ENCODE results near the gene RAB36. TPM values are rescaled to one million over a fixed set of nuclear protein-coding genes. Genes with fewer than 3 reads are reported as not detected.
"Not testable (repeated sequence)": the region's sequence is repeated elsewhere in the genome, so short reads cannot be mapped to it uniquely, and the experiment has no call there.

RAB36 gene
- total RNA-seq, 1 donor from 2014 or later: 9.6 TPM

DNA sequence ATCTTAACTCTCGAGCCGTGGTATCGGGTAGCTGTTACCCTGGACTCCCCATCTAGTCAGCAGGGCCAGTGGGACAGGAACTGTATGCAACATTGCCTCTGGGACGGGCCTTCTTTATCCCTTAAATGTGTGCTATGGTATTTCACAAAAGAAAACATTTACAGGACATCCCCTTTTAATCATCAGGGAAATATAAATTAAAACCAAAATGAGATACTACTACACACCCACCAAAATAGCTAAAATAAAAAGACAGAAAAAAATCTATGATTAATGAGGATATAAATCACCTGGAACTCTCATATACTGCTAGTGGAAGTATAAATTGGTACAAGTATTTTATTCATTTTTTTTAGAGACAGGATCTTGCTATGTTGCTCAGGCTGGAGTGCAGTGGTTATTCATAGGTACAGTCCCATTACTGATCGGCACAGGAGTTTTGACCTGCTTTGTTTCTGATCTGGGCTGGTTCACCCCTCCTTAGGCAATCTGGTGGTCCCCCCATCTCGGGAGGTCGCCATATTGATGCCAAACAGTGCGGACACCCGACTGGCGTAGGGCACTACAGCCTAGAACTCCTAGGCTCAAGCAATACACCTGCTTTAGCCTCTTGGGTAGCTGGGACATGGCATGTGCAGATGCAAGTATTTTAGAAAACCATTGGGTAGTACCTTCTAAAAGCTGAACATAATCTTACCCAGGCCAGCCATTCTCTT, 12.7 kb upstream of the RAB36 start:
- H3K36me3 ChIP-seq: no peaks in the 10 kb centered on the region
- H3K4me1 ChIP-seq: no peaks in the 10 kb centered on the region
- no peak overlapping the region for H3K27ac ChIP-seq
- H3K9me3 ChIP-seq: no peaks in the 10 kb centered on the region
- no peak for DNase-seq
- no peaks in the 10 kb centered on the region for H3K27me3 ChIP-seq (ENCODE audit: low read depth)
- TF ChIP-seq, protein P1, sequence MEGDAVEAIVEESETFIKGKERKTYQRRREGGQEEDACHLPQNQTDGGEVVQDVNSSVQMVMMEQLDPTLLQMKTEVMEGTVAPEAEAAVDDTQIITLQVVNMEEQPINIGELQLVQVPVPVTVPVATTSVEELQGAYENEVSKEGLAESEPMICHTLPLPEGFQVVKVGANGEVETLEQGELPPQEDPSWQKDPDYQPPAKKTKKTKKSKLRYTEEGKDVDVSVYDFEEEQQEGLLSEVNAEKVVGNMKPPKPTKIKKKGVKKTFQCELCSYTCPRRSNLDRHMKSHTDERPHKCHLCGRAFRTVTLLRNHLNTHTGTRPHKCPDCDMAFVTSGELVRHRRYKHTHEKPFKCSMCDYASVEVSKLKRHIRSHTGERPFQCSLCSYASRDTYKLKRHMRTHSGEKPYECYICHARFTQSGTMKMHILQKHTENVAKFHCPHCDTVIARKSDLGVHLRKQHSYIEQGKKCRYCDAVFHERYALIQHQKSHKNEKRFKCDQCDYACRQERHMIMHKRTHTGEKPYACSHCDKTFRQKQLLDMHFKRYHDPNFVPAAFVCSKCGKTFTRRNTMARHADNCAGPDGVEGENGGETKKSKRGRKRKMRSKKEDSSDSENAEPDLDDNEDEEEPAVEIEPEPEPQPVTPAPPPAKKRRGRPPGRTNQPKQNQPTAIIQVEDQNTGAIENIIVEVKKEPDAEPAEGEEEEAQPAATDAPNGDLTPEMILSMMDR (IDR thresholded peaks at IDR 0.05): no peak
- no peak for ATAC-seq
- intact Hi-C loops (cut with DNase I): no loop called here
- no peak overlapping the region for H3K4me3 ChIP-seq

DNA sequence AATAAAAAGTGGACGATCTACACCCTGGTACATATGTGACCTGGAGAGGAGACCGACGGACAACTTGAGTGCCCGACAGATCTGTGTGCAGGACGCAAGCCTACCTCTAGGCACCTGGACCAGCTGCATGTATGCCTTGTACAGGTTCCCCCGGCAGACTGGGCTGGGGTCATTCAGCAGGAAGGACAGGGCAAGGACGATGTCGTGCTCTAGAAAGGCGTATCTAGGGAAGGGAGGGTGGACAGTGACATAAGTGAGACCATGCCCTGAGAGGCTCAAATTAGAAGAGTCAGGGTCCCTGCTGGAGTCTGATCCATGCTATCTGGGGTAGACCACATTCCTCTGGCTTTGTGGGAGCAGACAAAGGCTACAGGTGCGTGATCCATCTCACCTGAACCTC, 11.4 kb upstream of the RAB36 start:
- DNase-seq (no peak), ATAC-seq (no peak)
- no peak overlapping the region for H3K4me3 ChIP-seq
- no peaks in the 10 kb centered on the region for H3K9me3 ChIP-seq
- TF ChIP-seq, protein P1 (IDR thresholded peaks at IDR 0.05): no peak
- H3K4me1 ChIP-seq: peaks cover 3% of the 10 kb centered on the region
- H3K27me3 ChIP-seq (ENCODE audit: low read depth): no peaks in the 10 kb centered on the region
- intact Hi-C loops (cut with DNase I): no loop called here
- H3K36me3 ChIP-seq: no peaks in the 10 kb centered on the region
- no peak overlapping the region for H3K27ac ChIP-seq

DNA sequence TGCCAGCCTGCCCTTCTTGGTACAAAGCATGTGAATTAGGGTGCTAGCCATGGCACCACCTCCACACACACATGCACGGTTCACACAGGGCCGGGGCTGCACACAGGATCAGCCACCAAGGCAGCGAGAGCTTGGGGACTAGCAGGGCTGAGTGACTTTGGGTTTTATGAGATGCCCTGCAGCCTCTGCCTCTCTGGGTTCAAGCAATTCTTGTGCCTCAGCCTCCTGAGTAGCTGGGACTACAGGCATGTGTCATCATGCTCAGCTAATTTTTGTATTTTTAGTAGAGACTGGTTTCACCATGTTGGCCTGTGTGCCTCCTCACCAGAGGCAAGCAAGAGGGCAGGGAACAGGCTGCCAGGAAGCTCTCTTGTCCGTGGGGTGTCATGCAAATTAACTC, 8.3 kb upstream of the RAB36 start:
- DNase-seq; H3K4me1 ChIP-seq; H3K36me3 ChIP-seq; H3K9me3 ChIP-seq; ATAC-seq; H3K27me3 ChIP-seq (ENCODE audit: low read depth); intact Hi-C loops (cut with DNase I); H3K4me3 ChIP-seq: not testable (repeated sequence)
- peak overlapping the region; percentile 49 for H3K27ac ChIP-seq

DNA sequence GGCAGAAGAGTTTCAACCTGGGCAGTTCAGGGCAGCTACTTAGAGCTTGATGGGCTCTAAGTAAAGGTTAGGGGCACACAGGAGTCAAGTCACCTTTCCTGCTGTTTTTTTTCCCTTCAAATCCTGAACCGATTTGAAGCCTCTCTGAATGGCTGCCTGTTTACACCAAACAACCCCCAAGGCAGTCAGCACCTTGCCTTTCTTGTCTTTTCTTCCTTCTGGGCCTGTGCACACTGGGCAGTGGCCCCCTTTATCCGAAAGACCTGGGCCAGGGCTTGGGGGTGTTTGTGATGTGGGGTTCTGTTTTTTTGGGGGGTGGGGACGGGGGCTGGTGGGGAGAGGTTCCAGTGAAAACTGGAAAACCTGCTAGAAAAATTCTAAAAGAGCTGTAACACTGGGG, 7.8 kb upstream of the RAB36 start:
- TF ChIP-seq, protein P1 (IDR thresholded peaks at IDR 0.05): no peak
- H3K27me3 ChIP-seq (ENCODE audit: low read depth): no peaks in the 10 kb centered on the region
- no peaks in the 10 kb centered on the region for H3K36me3 ChIP-seq
- H3K9me3 ChIP-seq: no peaks in the 10 kb centered on the region
- peaks cover 14% of the 10 kb centered on the region for H3K4me1 ChIP-seq
- no peak for DNase-seq
- ATAC-seq: no peak
- no peak overlapping the region for H3K4me3 ChIP-seq
- peak overlapping the region; percentile 49 for H3K27ac ChIP-seq
- intact Hi-C loops (cut with DNase I): no loop called here

DNA sequence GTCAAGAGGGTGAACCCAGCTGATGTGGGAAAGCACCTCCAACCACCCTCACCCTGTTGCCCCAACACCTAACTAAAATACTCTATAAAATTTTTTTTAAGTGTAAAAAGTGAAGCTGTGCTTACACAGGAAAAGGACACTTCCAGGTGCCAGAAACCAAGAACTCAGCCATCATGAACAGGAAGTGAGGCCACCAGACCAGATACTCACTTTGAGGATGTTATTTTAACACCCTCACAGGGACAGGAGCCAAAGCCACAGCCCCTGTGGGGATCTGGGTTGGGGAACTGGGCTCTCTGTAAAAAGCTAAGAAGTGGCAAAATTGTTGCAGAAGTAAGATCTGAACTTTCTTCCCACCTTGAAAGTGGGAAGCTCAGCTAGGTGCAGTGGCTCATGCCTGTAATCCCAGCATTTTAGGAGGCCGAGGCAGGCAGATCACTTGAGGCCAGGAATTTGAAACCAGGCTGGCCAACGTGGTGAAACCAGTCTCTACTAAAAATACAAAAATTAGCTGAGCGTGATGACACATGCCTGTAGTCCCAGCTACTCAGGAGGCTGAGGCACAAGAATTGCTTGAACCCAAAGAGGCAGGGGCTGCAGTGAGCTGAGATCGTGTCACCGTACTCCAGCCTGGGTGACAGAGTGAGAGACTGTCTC, 7.2 kb upstream of the RAB36 start:
- Histone ChIP-seq H3K27me3 (ENCODE audit: low read depth) (no peaks in the 10 kb centered on the region), H3K4me3 (no peak overlapping the region), H3K36me3 (no peaks in the 10 kb centered on the region), H3K9me3 (no peaks in the 10 kb centered on the region), H3K4me1 (peaks cover 18% of the 10 kb centered on the region), H3K27ac (peak overlapping the region; percentile 49)
- TF ChIP-seq, protein P1 (IDR thresholded peaks at IDR 0.05): no peak
- intact Hi-C loops (cut with DNase I): no loop called here
- ATAC-seq: peak; percentile 7 to 29
- no peak for DNase-seq
